SK-N-MC (cell line): ENCODE data around the gene CAND2.

Source experiments
- EZH2 ChIP-seq: fragments of 200-600 bp; sonication (generic); IDR thresholded peaks from one replicate; pipeline ENCODE4 v1.6.1; 2017; ENCODE audit warnings: antibody characterized with exemption
- FOXP2 ChIP-seq: optimal IDR thresholded peaks from 2 replicates; pipeline ENCODE3; 2011; ENCODE audit warnings: mild to moderate bottlenecking, moderate library complexity; ENCODE audit not compliant: insufficient read depth; ENCODE audit errors: extremely low read length, control extremely low read depth

DNA sequence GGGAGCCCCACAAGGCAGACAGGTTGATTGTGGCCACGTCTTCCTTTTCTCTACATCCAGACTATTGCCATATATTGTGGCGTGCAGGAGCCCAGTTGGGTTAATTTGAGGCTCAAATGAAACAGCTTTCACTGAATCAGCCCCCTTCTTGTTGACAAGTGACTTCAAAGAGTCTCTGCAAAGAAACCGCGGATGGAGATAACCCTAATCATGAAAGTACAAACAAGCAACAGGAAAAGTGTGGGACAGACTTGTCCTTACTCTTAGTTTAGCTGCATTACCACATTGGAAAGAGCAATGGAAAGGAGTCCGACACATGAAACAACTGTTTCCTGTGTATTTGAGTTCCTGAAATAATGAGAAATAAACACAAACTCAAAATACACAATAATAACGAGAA, 40.7 kb upstream of the CAND2 start:
- TF ChIP-seq FOXP2 (no peak), EZH2 (no peak)
